Midbrain (tissue), 1 donor: ENCODE measurements around the gene MIAT.
"Not testable (repeated sequence)": the region's sequence is repeated elsewhere in the genome, so short reads cannot be mapped to it uniquely, and the experiment has no call there.

Experiments
- DNase-seq: peaks from one replicate; lab custom pipeline; 2025; lab: John Stamatoyannopoulos, UW

Gene MIAT

DNA sequence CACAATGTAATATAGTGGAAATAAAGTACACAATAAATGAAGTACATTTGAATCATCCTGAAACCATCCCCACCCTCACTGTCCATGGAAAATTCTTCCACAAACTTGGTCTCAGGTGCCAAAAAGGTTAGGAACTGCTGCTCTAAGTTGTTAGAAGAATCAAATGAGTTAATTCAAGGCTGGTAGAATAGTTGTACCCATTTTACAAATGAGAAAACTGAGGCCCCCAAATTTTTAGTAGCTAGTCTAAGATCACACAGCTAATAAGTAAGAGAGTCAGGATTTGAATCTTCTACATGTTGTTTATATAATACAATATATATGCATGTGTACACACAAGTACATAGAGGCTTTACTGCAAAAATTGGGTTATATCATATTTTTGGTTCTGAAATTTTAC, 43.1 kb downstream of the MIAT start:
- DNase-seq = no peak

DNA sequence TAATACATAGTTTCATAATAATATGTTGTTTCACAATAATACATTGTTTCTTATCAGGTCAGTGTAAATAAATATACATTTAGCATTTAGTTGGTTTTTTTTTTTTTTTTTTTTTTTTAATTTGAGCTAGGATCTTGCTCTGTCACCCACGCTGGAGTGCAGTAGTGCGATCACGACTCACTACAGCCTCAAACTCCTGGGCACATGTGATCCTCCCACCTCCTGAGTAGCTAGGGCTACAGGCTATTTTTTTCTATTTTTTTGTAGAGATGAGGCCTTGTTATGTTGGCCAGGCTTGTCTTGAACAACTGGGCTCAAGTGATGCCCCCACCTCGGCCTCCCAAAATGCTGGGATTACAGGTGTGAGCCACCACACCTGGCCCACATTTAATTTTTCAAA, 43.5 kb downstream of the MIAT start:
- no peak for DNase-seq

DNA sequence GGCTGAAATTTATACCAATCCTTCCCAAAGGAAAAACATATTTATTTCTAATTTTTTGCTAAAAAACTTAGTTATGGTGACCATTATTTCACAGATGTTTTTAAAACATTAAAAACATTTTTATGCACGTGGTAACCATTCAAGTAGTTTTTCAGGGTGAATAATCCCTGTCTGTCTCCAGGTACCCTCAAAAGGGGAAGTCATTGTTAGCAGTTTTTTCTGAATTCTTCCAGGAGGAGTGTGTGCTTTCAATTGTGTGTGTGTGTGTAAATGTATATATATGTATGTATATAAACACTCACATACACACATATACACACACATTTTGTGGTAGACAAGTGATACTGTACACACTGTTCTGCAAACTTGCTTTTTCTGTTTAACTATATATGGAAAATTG, 43.9 kb downstream of the MIAT start:
- no peak for DNase-seq

DNA sequence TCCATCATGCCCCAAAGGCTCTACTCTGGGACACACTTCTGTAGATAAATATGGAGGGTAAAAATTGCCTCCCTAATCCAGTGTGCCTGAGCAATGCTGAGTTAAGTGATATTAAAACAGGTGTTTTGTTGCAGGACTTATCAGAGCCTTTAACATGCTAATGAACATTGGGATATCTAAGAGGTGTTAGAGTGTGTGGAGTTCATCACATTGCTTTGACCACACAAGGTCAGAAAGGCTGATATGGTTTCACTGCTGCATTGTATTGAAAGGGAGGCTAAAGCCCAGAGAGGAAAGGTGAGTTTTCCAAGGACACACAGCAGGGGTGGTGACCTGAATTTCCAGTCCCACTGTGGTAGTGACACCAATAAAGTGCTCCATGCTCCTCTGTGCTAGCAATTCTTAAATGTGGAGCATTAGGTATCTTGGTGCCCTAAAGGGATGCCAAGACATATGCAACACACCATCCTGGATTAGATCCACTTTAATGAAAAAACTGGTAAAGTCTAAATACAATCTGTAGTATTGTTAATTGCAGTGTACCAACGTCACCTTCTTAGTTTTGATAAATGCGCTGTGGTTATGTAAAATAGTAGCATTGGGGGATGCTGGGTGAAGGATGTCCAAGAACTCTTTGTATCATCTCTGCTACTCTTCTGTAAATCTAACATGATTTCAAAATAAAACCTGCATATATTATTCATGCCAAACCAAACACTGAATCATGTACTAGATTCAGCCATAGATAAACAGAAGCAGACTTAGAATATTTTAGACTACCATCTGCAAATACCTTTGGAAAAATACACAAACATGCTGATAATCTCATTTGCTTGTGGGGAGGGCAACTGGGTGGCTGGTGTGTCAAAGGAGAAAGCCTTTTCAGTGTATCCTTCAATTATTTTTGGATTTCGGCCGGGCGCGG, 45.8 kb downstream of the MIAT start:
- DNase-seq = no peak

DNA sequence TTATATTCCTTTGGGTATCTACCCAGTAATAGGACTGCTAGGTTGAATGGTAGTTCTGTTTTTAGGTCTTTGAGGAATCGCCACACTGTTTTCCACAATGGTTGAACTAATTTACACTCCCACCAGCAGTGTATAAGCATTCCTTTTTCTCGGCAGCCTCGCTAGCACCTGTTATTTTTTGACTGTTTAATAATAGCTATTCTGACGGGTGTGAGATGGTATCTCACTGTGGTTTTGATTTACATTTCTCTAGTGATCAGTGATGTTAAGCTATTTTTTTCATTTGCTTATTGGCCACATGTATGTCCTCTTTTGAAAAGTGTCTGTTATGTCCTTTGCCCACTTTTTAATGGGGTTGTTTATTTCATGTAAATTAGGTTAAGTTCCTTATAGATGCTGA, 48.0 kb downstream of the MIAT start:
- not testable (repeated sequence) for DNase-seq

DNA sequence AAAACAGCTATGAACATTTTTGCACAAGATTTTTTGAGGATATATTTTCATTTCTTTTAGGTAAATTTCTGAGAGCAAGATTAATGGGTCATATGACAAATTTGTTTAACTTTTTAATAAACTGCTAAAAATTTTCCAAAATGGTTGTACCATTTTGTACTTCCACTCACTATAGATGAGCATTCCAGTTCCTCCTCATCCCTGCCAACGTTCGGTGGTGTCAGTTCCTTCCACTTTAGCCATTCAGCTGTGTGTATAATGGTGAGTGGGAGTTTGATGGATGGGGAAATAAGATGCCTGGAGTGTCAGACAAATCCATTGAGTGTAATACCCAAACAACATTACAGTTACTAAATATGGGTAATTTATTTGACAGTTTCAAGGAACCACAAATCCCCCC, 49.7 kb downstream of the MIAT start:
- no peak for DNase-seq

DNA sequence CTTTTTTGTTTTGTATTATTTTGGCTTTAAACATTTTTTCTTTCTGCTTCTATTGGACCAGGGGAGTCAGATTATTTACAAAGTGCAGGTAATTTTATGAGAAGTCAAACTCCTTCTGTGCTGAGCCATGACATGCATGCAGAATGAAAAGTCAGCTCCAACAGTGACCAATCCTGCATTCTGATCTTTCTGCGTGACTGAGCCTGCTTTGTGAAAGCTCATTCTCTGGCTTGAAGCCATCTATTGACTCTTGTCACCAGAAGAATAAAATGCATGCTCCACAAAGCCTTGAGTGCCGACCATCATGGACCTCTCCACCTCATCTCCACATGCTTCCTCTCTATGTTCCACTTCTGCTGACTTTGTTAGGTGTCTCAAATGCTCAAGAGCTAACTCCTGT, 50.2 kb downstream of the MIAT start:
- DNase-seq = no peak

DNA sequence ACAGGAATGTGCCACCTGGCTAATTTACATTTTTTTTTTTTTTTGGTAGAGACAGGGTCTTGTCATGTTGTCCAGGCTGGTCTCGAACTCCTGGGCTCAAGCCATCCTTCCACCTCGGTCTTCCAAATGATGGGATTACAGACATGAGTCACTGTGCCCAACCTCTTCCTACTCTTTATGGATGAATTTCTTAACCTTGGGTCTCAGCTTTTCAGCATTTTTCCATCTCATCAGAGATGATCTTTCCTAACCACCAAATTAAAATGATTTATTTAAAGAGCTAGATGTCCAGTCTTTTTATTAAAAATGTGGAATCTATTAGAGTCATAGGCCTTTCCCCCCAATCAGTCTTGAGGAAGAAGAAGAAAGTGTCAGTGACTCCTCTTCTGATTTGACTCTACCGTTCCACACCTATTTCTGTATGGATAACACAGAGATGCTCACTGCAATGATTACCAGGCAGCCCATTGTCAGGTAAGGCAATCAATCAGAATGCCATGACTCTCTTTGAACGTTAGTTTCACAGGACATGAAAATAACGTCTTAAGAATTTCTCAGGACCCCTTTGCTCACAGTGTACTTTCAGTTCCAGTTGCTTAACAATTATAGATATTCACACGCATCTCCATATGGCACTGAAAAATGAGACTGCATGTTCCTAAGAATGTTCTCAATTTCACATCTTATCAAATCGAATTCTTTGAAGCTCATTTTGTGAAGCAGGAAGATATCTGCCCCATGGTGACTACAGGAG, 51.0 kb downstream of the MIAT start:
- no peak for DNase-seq

DNA sequence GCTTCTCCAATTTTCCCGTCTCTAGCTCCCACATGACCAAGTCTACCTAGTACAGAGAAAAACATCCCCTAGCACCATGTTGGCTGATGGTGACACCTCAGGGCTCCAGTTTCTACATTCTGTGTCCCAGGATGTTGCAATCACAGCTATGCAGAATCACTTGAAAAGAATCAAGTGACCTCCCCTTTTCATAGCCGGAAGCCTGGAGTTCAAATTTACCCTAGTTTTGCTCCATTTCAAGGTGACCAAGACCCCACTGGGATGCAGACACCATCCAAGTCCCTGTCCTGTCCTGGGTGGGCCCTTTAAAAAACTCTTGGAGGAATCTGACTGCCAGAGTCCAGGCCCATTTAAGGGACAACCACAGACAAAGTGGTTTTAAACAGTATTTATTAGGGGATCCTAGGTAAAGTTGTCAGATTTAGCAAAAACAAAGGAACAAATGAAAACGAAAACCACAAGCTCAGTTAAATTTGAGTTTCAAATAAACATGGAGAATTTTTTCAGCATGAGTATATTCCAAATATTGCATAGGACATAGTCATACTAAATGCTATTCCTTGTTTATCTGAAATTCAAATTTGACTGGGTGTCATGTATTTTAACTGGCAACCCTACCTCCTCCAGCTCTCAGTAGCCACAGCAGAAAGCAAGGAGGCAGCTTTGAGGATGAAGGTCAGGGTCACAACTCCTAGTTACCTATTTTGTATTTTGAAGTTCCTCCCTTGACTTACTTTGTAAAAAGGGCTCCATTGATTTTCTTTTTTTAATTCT, 52.4 kb downstream of the MIAT start:
- DNase-seq = no peak

DNA sequence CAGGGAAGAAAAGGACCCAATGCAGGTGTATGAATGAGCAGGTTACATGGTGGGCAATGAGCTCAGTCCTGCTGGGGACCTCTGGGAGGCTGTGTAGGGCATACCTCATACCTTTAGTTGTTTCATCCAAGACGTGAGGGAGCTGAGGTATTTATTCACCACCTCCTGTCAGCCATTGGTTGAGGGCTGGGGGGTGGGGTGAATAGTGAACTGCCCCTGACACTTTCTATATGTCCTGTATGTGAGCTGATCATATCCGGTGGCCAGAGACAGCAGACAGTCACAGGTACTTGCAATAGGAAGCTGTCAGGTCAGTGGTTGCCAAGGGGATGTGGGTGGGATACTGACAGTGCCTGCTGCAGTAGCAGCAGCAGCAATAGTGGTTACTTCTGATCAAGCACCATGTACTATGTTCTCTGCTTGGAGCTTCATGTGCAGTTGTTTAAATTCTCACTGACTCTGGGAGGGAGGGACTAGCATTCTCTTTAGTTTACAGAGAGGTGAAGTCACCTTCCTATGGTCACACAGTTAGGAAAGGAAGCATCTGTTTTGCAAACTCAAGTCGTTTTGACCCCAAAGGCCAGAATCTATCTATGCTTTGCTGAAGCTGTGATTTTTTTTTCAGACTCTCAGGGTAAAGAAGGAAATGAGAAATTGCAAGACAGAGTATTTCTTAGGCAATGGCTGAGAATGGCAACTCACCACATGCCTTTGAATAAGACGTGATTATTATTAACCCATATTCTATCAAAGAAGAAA, 54.0 kb downstream of the MIAT start:
- DNase-seq = no peak

DNA sequence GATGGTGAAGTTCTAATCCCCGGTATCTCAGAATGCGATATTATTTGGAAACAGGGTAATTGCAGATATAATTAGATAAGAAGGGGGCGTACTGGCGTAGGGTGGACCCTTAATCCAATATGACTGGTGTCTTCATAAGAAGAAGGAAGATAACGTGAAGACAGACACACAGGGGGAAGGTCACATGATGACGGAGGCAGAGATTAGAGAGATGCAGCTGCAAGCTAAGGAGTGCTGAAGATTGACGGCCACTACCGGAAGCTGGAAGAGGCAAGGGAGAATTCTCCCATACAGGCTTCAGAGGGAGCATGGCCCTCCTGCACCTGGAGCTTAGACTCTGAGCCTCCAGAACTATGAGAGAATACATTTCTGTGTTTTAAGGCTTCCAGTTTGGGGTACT, 54.8 kb downstream of the MIAT start:
- DNase-seq = no peak

DNA sequence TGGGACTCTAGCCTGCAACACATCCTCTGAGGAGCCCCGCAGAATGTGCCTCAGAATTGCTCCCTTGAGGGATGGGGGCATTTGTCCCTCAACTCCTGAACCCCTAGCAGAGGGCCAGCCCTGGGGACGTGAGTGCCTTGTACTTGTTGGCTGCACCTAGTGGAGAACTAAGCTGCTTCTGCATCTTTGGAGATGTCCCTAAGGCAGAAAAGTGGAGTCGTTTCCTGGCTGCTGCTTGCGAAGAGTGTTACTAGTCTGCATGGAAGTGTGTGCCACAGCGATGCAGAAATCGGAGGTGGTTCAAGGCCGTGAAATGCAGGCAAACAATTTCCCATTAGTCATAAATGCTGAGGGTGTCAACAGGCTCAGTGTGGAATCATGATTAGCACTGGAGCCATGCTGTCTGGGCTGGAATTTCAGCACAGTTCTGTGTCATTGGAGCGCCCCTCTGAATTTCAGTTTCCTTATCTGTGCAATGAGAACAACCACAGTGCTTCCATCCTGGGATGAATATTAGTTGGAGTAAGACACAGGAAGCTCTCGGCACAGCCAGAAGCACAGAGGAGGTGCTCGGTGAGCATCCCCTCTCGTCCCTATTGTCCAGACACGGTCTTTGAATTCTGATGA, 56.5 kb downstream of the MIAT start:
- no peak for DNase-seq

DNA sequence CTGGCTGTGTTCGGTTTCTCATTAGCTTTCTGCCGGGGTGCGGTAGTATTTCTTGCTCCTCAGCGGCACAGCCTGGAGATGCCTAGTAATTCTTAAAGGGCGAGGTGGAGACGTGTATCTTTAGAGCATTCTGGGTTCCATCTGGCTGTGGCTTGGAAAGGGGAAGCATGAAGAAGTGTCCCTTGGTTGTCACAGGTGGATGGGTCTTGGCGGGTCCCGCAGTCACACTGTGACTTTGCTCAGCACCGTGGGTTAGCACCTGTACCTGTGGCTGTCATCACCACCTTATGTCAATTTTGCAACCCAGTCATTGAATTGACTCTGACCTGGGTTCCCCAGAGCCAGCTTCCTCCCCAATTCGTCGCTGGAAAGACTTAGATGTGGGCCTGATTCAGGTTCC, 57.6 kb downstream of the MIAT start:
- DNase-seq = no peak

DNA sequence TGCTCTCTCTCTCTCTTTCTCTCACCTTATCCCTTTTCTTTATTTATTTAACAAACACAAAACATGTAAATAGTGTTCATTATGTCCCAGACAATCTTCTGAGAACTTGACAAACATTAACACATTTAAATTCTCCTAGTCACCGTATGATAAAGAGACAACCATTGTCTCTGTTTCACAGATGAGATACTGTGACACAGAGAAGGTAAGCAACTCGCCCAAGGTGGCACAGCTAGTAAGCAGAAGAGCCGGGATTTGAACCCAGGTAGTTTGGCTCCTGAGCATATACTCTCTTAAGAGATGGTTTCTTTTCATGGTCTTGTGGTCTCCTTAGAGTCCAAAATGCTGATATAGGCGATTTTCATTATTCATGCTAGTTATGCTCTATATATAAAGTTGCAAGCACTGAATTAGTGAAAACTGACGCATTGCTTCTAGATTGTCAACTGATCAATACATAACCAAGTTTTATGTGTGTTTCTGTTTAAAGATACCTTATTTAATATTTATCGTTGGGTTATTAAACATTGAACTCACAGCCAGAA, 58.1 kb downstream of the MIAT start:
- no peak for DNase-seq

DNA sequence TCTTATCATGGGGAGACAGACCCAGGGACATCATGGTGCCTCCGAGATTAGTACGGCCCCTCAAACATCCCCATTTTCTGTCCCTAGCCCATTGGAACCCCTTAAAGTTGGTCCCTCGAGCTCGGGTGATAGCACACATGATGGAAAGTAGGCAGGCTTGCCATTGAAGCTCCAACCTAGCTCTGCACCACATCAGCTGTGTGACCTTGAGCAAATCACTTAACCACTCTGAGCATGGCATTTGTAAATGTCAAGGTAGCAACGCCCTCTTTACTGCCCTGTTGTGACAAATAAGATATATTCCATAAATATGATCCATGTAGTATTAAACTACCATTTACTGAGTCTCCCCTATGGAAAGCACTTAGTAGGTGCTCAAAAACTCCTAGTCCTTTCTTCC, 61.1 kb downstream of the MIAT start:
- no peak for DNase-seq

DNA sequence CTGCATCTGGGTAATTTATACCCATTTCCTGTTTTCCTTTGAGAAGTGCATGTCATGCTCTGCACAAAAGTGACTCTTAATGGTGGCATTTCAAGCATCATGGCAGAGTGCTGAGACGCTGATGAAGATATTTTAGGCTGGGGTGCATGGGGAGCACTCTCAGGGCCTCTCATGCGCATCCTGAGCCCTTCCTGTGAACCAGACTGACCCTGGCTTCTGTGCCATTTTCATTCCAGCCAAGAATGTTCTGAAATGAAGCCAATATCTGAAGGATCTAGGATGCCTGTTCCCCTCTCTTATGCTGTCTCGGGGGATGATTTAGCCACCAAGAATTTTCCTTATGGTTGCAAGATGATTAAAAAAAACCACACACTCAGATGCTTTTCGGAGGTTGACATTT, 61.5 kb downstream of the MIAT start:
- DNase-seq = no peak

DNA sequence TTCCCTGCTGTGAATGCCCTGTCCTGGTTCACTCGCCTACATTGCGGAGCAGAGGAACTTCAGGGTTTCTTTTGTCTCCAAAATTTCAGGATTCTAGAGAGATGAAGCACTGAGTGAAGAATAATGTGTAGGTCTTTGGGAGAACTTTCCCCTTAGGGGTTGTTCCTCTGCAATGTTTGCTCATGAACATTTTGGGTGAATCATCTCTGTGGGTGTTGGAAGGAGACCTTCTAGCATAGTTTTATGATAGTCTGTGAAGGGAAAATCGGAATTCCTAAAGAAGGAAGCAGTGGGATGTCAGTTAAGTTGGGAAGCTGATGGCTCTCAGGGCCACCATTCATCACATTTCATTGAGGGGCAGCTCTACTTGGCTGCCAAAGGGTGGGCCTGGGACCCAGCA, 64.8 kb downstream of the MIAT start:
- no peak for DNase-seq

DNA sequence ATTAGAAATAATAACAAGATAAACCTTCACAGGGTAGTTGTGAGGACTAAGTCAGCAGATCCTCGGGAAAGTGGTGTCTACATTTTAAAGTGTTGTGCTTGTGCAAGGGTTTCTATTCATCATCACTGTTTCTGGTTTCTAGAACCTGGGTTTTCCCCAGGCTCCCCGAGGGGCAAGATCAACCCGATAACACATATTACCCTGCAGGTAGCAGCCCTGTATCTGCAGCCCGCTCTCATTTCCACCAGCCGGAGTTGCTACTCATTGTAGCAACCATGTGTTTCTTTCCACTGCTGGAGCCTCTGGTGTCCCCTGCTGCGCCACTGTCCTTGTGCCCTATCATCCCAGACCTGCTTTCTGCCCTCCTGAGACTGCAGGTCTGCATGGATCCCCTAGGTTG, 67.0 kb downstream of the MIAT start:
- no peak for DNase-seq

DNA sequence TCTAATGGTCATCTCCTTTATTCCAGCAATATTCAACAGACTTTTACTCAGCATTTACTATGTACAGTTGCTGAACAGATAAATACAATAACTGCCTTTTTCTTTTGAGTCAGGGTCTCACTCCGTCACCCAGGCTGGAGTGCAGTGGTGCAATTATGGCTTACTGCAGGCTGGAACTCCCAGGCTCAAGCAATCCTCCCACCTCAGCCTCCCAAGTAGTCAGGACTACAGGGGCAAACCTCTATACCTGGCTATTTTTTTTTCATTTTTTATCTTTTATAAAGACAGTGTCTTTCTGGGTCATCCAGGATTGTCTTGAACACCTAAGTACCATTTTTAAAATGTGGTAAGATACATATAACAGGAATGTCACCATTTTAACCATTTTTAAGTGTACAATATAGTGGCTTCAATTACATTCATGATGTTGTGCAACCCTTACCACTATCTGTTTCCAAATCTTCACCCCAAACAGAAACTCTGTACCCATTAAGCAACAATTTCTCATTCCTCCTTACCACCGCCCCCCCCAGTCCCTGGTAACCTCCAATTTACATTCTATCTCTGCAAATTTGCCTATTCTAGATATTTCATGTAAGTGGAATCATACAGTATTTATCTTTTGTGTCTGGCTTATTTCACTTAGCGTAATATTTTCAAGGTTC, 67.8 kb downstream of the MIAT start:
- no peak for DNase-seq
